Measurements from ENCODE around the gene DVL1.
A peak's percentile ranks its signal among the peaks of the same experiment; 100 is the strongest.

The DVL1 gene

DNA sequence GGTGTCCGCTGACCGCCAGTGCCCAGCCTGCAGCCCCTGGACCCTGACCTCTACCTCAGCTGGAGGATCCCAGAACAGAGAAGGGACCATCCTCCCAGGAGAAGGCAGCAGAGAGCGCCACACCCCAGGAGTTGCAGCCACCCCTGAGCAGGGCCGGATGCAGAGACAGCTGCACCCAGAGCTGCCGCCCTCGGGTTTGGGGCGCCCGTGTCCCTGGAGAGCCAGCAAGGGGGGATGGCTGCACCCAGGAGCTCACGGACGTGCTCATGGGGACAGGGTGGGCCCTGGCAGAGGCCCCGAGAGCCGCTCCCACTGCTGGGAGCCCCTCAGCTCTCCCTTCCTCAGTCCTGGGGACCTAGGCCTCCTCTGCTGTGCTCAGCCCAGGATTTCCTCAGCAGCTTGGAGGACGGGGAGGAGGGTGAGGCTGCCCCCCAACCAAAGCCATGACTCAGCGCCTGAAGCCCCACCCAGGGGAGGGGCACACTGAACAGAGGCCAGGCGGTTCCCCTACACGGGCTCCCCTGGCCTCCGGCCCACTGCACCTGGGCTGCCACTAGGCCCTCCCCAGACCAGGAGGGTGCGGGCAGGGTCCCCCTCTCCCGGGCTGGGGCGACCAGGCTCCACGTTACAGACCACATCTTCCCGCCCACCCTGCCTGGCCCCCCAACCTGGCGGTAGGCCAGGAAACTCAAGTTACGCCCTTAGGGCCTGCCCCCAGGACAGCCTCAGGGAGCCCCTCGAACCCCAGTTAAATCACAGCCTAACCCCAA is 43.7 kb downstream of the DVL1 start:
- DNase-seq (ENCODE audit: low spot score in 2 of 2) = peak; percentile 49 to 62
- H3K27me3 Mint-ChIP-seq = no peaks in the 10 kb centered on the region
- H3K27ac Mint-ChIP-seq (ENCODE audit: low read depth) = peak overlapping the region; percentile 88

DNA sequence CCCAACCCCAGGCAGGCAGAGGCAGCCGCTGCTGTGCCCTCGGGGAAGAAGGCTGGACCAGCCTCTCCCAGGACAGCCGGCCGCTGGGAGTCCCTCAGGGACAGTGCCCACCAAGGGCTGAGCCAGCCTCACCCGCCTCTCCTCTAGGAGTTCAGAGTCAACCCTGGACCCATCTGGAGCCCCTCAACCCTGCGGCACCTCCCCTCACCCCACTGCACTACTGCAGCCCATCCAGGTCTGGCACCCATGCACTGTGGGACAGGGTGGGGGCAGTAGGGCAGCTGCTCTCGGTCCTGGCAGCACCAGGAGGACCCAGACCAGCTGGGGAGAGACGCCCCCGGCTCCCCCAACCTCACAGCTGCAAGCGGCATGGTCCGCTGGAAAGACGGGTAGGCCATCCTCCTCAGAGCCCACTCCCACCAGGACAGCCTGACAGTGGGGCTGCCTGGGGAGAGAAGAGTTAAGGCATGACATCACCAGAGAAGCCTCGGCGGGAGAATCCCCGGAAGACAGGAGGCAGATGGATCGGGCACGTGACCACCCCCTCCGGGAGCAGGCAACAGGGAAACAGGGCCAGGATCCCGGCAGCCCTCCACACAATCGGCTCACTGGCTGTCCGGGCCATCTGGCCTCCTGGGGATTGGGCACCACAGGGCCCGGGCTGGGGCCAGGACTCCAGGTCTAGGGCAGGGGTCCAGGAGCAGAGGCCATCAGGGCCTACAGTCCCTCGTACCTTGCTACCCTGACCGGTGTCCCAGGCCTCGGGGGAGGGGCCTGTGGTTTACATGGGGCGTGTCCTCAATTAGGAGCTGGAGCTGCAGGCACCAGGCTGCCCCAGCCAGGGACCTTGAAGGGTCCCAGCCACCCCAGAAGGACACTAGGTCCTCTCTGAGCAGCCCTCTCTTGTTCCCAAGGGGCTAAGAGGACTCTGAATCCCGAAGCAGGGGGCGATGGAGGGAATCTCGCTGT is 44.6 kb downstream of the DVL1 start:
- H3K27ac Mint-ChIP-seq (ENCODE audit: low read depth) = no peak overlapping the region
- peaks cover 9% of the 10 kb centered on the region for H3K36me3 Mint-ChIP-seq (ENCODE audit: insufficient read depth)
- no peaks in the 10 kb centered on the region for H3K9me3 Mint-ChIP-seq
- ATAC-seq (replicated peaks; ENCODE audit: extremely low read depth, poor library complexity, severe bottlenecking) (no peak), DNase-seq (ENCODE audit: low spot score in 2 of 2) (no peak)
- no peaks in the 10 kb centered on the region for H3K27me3 Mint-ChIP-seq
- H3K4me3 Mint-ChIP-seq = peak overlapping the region; percentile 84
- peaks cover 16% of the 10 kb centered on the region for H3K4me1 Mint-ChIP-seq

More for the DNA sequence above, 43.7 kb downstream of the DVL1 start:
- H3K4me1 Mint-ChIP-seq = peaks cover 16% of the 10 kb centered on the region
- H3K4me3 Mint-ChIP-seq = peak overlapping the region; percentile 84
- peaks cover 9% of the 10 kb centered on the region for H3K36me3 Mint-ChIP-seq (ENCODE audit: insufficient read depth)
- peak; percentile 44 for ATAC-seq (replicated peaks; ENCODE audit: extremely low read depth, poor library complexity, severe bottlenecking)
- no peaks in the 10 kb centered on the region for H3K9me3 Mint-ChIP-seq

DNA sequence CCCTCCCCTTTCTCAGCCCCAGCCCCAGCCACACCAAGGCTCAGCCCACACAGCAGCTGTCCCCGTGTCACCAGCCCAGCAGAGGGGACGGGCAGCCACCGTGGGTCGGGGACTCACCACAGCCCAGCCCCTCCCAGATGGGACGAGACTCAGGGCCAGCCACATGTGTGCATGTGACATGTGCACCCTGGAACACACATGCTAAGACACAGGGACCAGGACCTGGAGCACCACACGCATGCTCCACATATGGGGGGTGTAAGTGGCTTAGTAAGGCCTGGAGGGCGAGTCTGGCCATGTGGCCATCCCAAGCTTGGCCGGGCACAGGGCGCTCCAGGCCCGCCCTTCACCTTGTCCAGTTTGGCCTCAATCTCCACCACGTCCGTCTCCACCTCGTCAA is 45.5 kb downstream of the DVL1 start:
- no peaks in the 10 kb centered on the region for H3K27me3 Mint-ChIP-seq
- no peak overlapping the region for H3K27ac Mint-ChIP-seq (ENCODE audit: low read depth)
- H3K4me3 Mint-ChIP-seq = no peak overlapping the region
- ATAC-seq (replicated peaks; ENCODE audit: extremely low read depth, poor library complexity, severe bottlenecking) (no peak), DNase-seq (ENCODE audit: low spot score in 2 of 2) (no peak)
- no peaks in the 10 kb centered on the region for H3K9me3 Mint-ChIP-seq
- peaks cover 16% of the 10 kb centered on the region for H3K4me1 Mint-ChIP-seq
- peaks cover 9% of the 10 kb centered on the region for H3K36me3 Mint-ChIP-seq (ENCODE audit: insufficient read depth)

DNA sequence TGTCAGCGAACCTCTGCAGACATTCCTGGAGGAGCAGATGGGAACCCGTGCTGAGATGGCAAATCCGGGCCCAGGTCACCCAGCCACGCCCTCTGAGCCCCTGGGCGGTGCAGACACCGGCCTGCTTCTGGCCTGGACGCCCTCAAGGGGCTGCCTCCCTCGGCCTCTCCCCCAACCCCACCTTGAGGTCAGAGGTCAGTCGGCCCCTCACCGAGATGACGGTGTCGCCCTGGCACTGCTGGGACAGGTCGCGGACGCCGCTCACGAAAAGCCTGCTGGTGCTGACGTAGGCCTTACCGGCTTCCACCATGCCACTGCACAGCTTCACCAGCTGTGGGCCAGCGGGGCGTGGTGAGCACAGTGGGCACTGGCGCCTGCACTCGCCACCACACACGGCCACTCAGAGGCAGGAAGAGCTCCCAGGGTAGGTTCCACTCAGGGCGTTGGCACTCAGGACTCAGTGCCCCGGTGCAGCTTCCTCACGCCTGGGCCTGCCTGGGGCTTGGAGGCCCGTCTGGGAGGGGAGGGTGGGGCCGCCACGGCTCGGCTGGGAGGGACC is 46.2 kb downstream of the DVL1 start:
- H3K4me3 Mint-ChIP-seq = no peak overlapping the region
- ATAC-seq (replicated peaks; ENCODE audit: extremely low read depth, poor library complexity, severe bottlenecking) = no peak
- H3K27ac Mint-ChIP-seq (ENCODE audit: low read depth) = no peak overlapping the region

DNA sequence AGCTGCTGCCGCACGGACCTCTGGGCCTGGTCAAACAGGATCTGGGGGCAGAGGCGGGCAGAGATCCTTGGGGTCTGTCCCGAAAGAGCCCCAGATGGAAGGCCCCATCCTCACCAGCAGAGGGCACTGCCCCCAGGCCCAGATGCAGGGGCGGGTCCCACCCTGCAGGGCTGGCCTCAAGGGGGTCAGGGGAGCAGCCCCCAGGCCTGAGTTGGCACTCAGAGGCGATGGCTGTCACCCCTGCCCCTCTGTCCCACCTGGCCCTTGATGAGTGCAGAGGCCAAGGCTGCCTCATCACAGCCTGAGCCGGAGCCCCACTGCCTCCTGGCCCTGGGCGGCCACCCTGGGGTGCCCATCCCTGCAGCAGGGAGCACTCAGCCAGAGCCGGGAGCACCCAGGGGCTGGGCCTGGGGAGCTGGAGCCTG is 47.2 kb downstream of the DVL1 start:
- Mint-ChIP-seq H3K27me3 (no peaks in the 10 kb centered on the region), H3K9me3 (no peaks in the 10 kb centered on the region), H3K4me1 (peaks cover 14% of the 10 kb centered on the region), H3K4me3 (no peak overlapping the region), H3K27ac (ENCODE audit: low read depth) (no peak overlapping the region), H3K36me3 (ENCODE audit: insufficient read depth) (peaks cover 4% of the 10 kb centered on the region)
- no peak for ATAC-seq (replicated peaks; ENCODE audit: extremely low read depth, poor library complexity, severe bottlenecking)
- DNase-seq (ENCODE audit: low spot score in 2 of 2) = no peak

More for the DNA sequence above, 46.2 kb downstream of the DVL1 start:
- peaks cover 5% of the 10 kb centered on the region for H3K36me3 Mint-ChIP-seq (ENCODE audit: insufficient read depth)
- H3K4me1 Mint-ChIP-seq = peaks cover 16% of the 10 kb centered on the region
- H3K9me3 Mint-ChIP-seq = no peaks in the 10 kb centered on the region
- H3K27me3 Mint-ChIP-seq = no peaks in the 10 kb centered on the region
- DNase-seq (ENCODE audit: low spot score in 2 of 2) = no peak

DNA sequence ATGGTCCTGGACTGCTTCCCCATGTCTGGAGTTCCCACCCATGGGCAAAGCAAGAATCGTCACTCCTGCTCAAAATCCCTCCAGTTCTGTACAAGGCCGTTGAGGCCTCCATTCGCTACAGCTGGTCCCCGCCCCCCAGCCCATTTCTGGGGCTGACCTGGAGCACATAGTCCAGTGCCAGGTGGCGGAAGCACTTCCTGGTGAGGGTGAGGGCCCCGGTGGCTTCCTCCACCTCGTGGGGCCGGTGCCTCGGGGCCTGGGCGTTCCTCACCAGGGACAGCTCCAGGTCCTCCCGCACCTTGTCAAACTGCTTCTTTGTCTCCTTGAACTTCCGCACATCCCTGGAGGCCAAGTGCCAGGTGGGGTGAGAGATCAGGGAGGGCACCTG is 48.9 kb downstream of the DVL1 start:
- no peak overlapping the region for H3K27ac Mint-ChIP-seq (ENCODE audit: low read depth)
- H3K4me1 Mint-ChIP-seq = no peaks in the 10 kb centered on the region
- no peak for ATAC-seq (replicated peaks; ENCODE audit: extremely low read depth, poor library complexity, severe bottlenecking)
- H3K4me3 Mint-ChIP-seq = no peak overlapping the region
- no peak for DNase-seq (ENCODE audit: low spot score in 2 of 2)
- H3K36me3 Mint-ChIP-seq (ENCODE audit: insufficient read depth) = no peaks in the 10 kb centered on the region
- no peaks in the 10 kb centered on the region for H3K9me3 Mint-ChIP-seq
- H3K27me3 Mint-ChIP-seq = no peaks in the 10 kb centered on the region

DNA sequence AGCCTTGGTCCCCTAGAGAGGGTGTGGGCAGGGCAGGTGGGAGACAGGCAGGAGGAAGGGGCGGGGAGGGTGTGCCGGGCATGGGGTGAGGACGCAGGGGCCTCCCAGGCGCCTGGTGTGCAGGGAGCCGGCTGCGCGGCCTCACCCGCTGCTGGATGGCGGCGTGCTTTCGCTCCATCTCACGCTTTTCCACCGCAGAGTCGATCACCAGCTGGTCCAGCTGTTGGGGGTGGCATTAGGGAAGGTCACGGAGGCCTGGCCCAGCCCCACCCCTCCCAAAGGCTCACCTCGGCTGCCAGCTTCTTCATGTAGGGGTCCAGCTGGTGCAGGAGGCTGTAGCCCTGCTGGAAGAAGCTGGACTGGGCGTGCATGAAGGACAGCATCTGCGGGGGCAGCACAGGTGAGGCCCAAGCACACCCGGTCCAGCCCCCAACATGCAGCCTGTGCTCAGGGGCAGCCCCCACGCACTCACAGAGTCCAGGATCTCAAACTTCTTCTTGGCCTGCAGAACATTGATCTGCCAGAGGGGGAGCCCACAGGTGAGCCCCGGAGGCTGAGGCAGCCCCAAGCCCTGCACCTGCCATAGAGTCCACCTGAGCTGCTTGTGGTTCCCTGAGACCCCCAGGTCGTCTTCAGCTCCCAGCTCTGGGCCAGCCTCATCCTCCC is 49.4 kb downstream of the DVL1 start:
- no peak overlapping the region for H3K27ac Mint-ChIP-seq (ENCODE audit: low read depth)
- ATAC-seq (replicated peaks; ENCODE audit: extremely low read depth, poor library complexity, severe bottlenecking) = no peak
- no peaks in the 10 kb centered on the region for H3K36me3 Mint-ChIP-seq (ENCODE audit: insufficient read depth)
- no peaks in the 10 kb centered on the region for H3K9me3 Mint-ChIP-seq
- no peak overlapping the region for H3K4me3 Mint-ChIP-seq
- no peaks in the 10 kb centered on the region for H3K27me3 Mint-ChIP-seq
- no peaks in the 10 kb centered on the region for H3K4me1 Mint-ChIP-seq
- no peak for DNase-seq (ENCODE audit: low spot score in 2 of 2)

DNA sequence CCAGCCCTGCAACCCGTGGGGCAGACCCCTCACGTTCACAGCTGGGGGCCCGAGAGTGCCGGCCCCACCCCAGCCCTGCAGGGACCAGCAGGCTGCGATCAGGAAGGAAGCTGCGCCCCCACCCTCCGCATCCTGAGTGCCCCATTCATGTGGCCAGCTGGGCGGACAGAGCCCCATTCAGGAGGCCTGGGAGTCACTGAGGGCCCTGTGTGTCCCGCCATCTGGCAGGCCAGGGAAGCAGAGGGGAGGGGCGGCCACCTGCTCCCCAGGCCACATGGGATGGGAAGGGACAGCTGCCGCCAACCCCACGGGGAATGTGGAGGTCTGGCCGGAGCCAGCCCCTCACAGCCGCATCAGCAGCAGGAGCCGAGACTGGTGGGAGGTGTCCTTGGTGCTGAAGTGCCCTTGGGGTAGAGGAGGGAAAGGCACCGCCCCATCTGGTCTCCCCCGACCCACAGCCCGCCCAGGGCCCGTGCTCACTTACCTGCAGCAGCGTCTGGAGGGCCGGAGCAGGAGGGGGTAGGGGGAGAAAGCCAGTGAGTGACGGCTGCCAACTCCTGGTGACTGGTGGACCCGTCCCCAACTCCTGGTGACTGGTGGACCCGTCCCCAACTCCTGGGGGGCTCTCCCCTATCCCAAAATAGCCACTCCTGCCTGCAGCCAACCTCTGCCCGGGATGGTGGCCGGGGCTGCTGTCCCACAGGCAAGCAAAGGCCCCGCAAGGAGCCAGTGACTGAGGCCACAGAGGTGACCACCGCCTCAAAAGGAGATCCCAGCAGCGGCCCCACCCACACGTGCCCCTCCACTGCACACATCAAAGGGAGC is 50.1 kb downstream of the DVL1 start:
- no peak for ATAC-seq (replicated peaks; ENCODE audit: extremely low read depth, poor library complexity, severe bottlenecking)
- H3K27me3 Mint-ChIP-seq = no peaks in the 10 kb centered on the region
- H3K9me3 Mint-ChIP-seq = no peaks in the 10 kb centered on the region
- no peaks in the 10 kb centered on the region for H3K36me3 Mint-ChIP-seq (ENCODE audit: insufficient read depth)
- DNase-seq (ENCODE audit: low spot score in 2 of 2) = no peak
- H3K4me1 Mint-ChIP-seq = no peaks in the 10 kb centered on the region
- no peak overlapping the region for H3K4me3 Mint-ChIP-seq
- no peak overlapping the region for H3K27ac Mint-ChIP-seq (ENCODE audit: low read depth)

DNA sequence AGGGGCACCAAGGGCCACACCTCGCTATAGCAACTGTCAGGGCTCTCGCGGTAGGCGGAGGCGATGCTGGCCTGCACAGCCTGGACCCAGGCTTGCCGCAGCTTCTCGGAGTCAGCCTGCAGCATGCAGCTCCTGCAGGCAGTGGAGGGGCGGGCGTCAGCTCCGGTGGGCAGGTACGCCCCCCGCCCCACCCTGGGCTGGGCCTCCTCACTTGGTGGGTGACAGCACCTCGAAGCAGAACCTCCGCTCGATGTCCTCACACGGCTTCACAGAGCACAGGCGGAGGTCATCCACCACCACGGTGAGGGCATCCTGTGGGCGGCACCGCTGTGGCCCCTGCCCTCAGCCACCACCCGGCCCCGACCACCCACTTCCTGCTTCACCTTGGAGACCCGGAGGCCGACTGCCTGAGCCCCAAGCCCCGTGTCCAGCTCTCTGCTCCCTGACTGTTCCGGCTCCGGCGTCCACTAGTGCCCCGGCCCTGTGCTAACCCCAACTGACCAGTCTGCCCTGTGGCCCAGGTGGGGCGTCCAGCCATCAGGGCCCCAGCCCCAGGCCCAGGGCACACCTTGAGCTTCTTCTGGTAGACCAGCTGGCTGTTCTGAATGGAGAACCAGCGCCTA is 51.3 kb downstream of the DVL1 start:
- H3K4me1 Mint-ChIP-seq = no peaks in the 10 kb centered on the region
- no peaks in the 10 kb centered on the region for H3K36me3 Mint-ChIP-seq (ENCODE audit: insufficient read depth)
- ATAC-seq (replicated peaks; ENCODE audit: extremely low read depth, poor library complexity, severe bottlenecking) (no peak), DNase-seq (ENCODE audit: low spot score in 2 of 2) (no peak)
- no peaks in the 10 kb centered on the region for H3K9me3 Mint-ChIP-seq
- no peaks in the 10 kb centered on the region for H3K27me3 Mint-ChIP-seq
- no peak overlapping the region for H3K4me3 Mint-ChIP-seq
- H3K27ac Mint-ChIP-seq (ENCODE audit: low read depth) = no peak overlapping the region

DNA sequence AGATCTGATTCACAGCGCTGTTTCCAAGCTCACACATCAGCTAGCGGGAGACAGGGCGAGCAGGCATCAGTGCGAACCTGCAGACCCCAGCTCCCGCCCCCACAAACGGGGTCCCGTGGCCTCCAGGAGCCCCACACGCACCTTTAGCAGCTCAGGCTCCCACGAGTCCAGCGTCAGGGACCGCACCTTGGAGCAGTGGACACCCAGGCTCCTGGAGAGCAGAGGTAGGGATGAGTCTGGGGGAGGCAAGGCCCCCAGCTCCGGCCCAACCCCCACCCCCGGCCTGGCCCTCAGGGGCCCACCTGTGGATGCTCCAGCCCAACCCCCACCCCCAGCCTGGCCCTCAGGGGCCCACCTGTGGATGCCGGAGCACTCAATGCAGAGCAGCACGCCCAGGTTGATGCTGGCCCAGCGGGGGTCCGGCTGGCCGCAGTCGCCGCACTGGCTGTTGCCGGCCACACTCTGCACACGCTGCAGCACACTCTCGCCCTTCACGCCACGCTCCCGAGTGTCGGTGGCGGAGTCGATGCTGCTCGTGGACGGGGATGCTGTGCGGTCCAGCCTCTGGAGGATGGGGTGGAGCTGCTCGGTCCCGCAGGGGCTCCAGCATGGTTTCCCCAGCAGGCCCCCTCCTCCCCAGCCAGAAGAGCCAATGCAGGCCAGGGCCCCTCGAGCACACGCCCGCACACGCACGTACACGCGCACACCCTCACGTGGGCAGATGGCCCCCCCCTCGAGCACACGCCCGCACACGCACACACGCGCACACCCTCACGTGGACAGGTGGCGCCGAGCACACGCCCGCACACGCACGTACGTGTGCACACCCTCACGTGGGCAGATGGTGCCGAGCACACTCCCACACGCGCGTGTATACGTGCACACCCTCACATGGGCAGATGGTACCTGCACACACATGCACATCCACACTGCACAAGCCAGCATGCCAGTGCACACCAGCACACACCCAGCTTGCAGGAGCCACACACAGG is 52.9 kb downstream of the DVL1 start:
- H3K36me3 Mint-ChIP-seq (ENCODE audit: insufficient read depth) = peaks cover 2% of the 10 kb centered on the region
- DNase-seq (ENCODE audit: low spot score in 2 of 2) (no peak), ATAC-seq (replicated peaks; ENCODE audit: extremely low read depth, poor library complexity, severe bottlenecking) (no peak)
- no peak overlapping the region for H3K27ac Mint-ChIP-seq (ENCODE audit: low read depth)
- H3K4me1 Mint-ChIP-seq = no peaks in the 10 kb centered on the region
- no peak overlapping the region for H3K4me3 Mint-ChIP-seq
- H3K27me3 Mint-ChIP-seq = no peaks in the 10 kb centered on the region
- no peaks in the 10 kb centered on the region for H3K9me3 Mint-ChIP-seq
